GM18951 (cell line): ENCODE results near the gene ASMTL.

Experiments used
- POLR2A ChIP-seq: IDR thresholded peaks from 4 replicates; pipeline ENCODE4 v1.6.1; 2011; ENCODE audit warnings: mild to moderate bottlenecking; ENCODE audit not compliant: insufficient read length, insufficient read depth; ENCODE audit errors: extremely low read depth
- in situ Hi-C: fragments of 300-500 bp; cut with MboI; formaldehyde crosslinking; loops from one replicate; pipeline ENCODE4 v1.12.0; 2022; ENCODE audit warnings: low sequenced_read_pairs, mixed read lengths, inconsistent platforms; ENCODE audit not compliant: unreplicated experiment

Gene ASMTL

GRCh38 chrX:1393871-1394615 lies 58.7 kb downstream of the ASMTL start:
- in situ Hi-C loops: no loop called here
- TF ChIP-seq POLR2A: no peak

- in situ Hi-C loops: no loop called here
- TF ChIP-seq POLR2A: peak; percentile 81
These were observed 60.2 kb downstream of the ASMTL start for GRCh38 chrX:1392376-1393068.

GRCh38 chrX:1391707-1392375 lies 60.9 kb downstream of the ASMTL start, which contains the start of gene SLC25A6:
Gene SLC25A6, minus strand, starts transcription at chrX:1392113. Its CDS starts 104 bp downstream, at chrX:1392009.
- peak; percentile 94 for TF ChIP-seq POLR2A
- in situ Hi-C loops: no loop called here

- no peak for TF ChIP-seq POLR2A
These were observed 61.4 kb downstream of the ASMTL start for GRCh38 chrX:1391370-1391706.

GRCh38 chrX:1390621-1391369 lies 61.9 kb downstream of the ASMTL start:
- in situ Hi-C loops: no loop called here
- no peak for TF ChIP-seq POLR2A

More at GRCh38 chrX:1391370-1391706, 61.4 kb downstream of the ASMTL start:
- in situ Hi-C loops: no loop called here

DNA sequence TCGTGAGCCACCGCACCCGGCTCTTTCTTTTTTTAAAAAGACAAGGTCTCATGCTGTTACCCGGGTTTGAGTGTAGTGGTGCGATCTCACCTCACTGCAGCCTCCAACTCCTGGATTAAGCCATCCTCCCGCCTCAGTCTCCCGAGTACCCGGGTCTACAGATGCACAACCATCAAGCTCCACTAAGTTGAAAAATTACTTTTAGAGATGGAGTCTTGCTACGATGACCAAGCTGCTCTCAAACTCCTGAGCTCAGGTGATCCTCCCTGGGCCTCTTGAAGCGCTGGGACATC lies 62.8 kb downstream of the ASMTL start:
- no peak for TF ChIP-seq POLR2A
- in situ Hi-C loops: no loop called here

DNA sequence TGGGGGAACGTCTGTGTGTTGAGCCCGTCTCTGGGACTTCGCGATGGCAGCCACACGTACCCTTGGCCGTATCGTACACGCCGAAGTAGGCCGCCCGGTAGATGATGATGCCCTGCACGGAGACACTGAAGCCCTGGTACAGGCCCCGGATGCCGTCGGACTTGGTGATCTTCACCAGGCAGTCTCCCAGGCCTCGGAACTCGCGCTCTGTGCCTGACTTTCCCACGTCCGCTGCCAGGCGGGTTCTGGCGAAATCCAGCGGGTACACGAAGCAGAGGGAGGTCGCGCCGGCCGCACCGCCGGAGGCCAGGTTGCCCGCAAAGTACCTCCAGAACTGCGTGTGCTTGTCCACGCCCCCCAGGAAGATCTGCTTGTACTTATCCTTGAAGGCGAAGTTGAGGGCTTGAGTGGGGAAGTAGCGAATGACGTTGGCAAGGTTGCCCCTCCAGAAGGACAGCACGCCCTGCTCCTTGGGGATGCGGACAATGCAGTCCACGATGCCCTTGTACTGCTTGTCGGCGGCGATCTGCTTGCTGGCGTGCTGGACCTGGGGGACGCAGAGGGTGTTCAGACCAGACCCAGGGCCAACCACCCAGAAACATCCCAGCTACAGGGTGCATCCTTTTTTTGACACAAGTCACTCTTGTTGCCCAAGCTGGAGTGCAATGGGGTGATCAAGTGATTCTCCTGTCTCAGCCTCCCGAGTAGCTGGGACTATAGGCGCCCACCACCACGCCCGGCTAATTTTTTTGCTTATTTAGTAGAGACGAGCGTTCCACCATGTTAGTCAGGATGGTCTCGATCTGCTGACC lies 63.3 kb downstream of the ASMTL start:
- TF ChIP-seq POLR2A: peak; percentile 24
- in situ Hi-C loops: no loop called here

GRCh38 chrX:1388651-1389050 lies 64.1 kb downstream of the ASMTL start:
- in situ Hi-C loops: no loop called here
- no peak for TF ChIP-seq POLR2A

- no peak for TF ChIP-seq POLR2A
- in situ Hi-C loops: no loop called here
These were observed 65.5 kb downstream of the ASMTL start for GRCh38 chrX:1387141-1387776.

DNA sequence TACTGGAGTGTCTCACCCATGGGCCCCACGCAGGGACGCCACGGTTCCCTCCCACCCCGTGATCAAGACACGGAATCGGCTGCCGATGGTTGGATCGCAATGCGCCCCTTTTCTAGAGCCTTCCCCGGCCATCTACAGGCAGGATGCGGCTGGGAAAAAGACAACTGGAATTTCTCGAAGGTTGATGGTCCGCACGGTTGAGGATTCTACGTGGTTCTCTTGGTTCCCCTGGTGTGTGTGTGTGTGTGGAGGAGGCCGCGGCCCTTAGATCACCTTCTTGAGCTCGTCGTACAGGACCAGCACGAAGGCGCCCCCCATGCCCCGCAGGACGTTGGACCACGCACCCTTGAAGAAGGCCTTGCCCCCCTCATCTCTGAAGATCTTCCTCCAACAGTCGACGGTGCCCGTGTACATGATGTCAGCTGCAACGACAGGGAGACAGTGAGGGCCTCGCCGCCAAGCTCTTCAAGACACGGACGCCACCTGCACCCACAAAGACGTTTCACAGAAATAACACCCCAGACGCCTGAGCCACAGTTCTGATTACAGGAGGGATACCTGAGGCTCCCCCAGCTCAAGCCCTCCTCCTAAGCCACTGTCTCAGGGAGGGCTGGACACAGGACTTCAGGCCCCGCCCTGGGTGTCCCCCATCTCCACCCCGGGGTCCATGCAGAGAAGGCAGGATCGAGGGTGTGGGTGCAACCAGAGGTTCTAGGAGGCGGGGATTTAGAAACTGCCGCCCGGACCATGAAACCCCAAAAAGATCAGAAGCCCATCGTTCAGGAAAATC lies 66.2 kb downstream of the ASMTL start:
- TF ChIP-seq POLR2A: peak; percentile 21

More for the DNA sequence above, 66.2 kb downstream of the ASMTL start:
- in situ Hi-C loops: no loop called here
